HG03558 (cell line): ENCODE measurements around the gene SREK1.

Experiments used
- ATAC-seq: cut with Tn5 transposase; IDR thresholded peaks from one replicate; pipeline ENCODE4 v1.9.1; 2021; ENCODE audit warnings: moderate number of reproducible peaks; ENCODE audit not compliant: unreplicated experiment; ENCODE audit errors: extremely low read depth

Gene SREK1

DNA sequence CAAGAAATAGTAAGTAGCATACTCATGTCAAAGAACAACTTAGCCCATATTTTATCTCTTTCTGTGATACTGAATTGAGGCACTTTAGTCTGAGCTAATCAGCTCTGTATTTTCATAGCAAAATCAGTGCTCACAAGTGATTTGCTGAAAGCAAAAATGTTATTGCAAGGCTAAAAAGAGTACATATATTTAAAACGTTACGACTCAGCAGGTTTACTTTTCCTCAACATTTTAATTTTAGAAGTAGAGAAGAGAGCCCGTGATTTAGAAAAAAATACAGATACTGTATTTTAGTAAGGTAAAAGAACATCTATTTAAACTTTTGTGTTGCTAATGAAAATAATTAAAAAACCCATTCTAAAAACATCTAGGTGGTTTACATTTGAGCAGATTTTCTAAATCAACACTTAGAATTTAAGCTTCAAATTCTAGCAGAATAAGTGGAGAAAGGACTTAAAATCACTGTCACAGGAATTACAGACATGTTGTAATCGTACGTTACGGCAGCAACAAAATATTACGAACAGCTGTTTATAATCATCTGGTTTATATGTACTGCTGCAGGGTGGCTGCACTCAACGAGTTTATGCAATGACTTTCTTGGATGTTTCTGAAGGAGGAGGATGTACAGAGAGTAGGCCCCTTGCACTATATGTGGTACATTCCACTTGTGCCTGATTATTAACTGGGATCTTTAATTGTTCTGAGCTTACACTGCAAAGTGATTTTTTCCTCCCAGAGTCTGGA is 20.1 kb downstream of the SREK1 start:
- no peak for ATAC-seq

DNA sequence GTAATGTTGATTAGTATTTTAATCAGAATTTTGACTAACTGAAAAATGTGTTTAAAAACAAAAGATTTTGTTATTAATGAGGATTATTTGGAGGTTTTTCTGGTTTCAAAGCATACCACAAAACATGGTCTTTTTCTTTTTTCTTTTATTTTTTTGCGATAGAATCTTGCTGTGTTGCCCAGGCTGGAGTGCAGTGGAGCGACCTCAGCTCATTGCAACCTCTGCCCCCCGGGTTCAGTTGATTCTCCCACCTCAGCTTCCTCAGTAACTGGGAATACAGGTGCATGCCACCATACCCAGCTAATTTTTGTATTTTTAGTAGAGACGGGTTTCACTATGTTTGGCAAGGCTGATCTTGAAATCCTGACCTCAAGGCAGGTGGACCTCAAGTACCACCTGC is 24.1 kb downstream of the SREK1 start:
- ATAC-seq: no peak

- no peak for ATAC-seq
Measured at GRCh38 chr5:66169534-66169933, 25.4 kb downstream of the SREK1 start.

- no peak for ATAC-seq
Measured at GRCh38 chr5:66170195-66170919, 26.3 kb downstream of the SREK1 start.

DNA sequence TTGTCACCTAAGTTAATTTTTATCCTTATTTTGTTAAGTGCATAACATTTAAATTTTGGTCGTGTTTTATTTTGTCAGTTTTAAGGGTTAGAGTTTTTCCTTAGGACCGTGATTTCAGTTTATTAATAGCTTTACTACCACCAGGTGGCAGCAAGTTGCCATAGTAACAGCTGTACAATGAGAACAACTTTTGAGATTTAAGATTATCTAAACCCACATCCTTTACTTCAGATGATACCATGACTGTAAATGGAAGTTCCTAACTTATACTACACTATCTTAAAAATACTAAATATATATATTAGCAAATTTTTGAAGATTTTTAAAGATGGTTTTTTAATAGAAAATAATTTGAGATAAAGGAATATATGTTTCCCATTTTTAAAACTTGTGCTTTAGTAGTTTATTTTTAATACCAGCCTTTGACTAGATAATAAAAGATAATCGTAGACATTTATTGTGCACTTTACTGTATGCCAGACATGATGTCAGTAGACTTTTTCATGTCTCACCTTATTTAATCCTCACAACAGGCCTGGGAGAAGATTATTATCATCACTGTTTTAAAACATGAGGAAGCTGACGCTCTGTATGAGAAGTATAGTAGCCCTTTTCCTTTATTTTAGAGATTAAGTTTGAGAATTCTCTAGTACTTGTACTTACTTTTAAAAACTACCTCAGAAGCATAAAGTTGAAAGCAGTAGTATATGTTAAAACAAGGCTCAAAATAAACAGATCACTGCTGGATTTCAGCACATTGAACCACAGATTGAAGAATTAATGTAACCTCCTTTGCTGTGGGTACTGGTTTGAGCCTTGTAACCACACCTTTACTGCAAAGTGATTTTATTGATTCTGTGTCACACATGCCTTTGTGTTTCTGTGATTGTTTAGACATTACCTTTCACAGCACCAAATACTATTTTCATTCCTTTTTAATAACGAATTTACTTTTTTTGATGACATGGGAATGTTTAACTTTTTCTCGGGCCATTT is 27.5 kb downstream of the SREK1 start:
- ATAC-seq: peak; percentile 61

GRCh38 chr5:66174338-66174737 is 30.2 kb downstream of the SREK1 start:
- ATAC-seq: no peak

DNA sequence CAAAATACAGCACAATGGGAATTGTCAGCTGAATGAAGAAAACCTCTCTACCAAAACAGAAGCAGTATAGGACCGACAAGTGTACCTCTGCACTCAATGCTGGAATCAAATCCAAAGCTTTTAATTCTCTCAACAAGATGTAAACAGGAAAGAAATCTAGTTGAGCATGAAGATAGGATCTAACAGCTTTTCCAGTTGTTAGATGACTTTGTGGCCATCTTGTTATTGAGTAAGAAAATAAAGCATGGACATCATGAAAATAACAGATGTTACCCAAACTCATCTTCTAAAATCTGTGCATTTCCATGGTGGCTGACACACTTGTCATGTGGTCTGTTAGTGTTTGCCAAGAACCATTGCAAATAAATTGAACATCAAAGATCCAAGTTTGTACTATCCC is 34.7 kb downstream of the SREK1 start:
- ATAC-seq: no peak

DNA sequence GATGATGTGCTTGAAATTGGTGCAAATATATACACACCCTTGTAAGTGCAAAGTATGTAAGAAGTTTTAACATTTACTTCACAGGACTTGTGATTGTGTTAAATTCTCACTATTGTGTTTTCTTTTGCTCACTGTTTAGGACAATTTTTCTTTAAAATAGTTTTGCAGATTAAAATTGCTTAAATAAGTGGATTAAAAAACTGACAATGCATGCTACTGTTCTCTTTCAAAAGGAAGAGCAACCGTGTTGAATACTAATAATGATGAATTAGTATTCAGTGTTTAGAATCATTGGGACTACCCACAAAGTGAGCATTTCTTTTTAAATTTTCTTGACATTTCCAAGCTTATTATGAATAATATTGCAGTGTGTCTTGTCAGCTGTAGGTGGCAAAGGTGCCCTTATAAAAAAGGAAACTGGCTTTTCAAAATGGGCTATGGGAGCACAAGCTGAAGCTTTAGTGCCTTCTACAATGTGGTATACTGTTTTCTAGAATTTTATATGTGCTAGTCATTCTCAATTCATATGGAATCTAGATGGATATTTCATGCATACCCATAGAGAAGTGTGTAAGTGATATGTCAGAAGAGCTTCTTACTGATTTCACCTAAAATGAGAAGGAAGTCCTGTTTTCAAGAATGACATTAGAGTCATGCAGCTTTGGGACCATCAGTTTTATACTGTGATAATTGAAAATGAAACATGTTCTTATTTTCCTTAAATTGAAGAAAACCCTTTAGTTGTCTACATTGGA is 35.4 kb downstream of the SREK1 start:
- ATAC-seq: no peak

GRCh38 chr5:66180282-66181155 is 36.4 kb downstream of the SREK1 start:
- ATAC-seq: no peak

- ATAC-seq: no peak
Measured at GRCh38 chr5:66186108-66186507, 42.0 kb downstream of the SREK1 start.

DNA sequence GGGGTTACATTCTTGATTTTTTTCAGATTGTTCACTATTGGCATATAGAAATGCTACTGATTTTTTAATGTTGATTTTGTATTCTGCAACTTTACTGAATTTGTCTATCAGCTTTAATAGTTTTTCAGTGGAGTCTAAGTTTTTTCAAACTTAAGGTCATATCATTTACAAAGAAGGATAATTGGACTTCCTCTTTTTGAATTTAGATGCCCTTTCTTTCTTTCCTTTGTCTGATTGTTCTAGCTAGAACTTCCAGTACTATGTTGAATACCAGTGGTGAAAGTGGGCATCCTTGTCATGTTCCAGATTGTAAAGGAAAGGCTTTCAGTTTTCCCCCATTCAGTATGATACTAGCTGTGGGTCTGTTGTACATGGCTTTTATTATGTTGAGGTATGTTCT is 49.3 kb downstream of the SREK1 start:
- ATAC-seq: no peak

GRCh38 chr5:66197764-66198405 is 53.8 kb downstream of the SREK1 start:
- ATAC-seq: no peak

GRCh38 chr5:66198837-66199236 is 54.7 kb downstream of the SREK1 start:
- ATAC-seq: no peak

- no peak for ATAC-seq
Measured at GRCh38 chr5:66203531-66203930, 59.4 kb downstream of the SREK1 start.

GRCh38 chr5:66206465-66206864 is 62.4 kb downstream of the SREK1 start:
- ATAC-seq: no peak

DNA sequence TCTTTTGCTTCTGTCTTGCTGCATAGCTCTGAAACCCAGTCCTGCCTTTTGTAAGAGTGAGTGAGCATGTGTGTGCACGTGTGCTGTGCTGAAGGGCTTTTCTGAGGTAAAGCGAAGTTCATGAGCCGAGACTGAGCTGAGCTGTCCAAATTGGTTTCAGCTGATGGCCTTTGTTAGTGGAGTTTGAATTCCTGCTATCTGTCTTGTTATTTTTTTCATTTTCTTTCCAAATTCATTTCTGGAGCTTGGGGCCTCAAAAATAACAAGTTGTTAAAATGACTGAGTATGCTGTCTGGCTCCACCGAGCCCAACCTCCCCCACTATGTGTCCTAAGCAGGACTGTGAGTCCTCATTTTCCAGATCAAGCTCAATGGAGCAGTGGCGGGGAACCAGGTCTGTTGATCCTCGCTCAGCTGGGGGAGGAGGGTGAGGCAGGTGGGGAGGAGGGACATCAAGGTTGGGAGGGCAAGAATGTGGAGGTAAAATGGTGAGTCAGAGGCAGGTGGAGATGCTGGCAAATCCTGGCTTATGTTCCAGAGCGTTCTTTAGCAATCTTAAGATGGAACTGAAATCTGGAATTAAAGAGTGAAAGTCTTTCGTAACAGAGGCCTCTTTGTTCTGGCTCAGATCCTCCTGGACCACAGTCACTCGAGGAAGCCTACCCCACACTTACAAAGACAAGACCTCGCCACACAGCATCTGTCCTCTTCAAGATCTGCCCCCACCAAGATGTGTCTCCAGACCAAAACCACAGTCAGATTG is 63.9 kb downstream of the SREK1 start:
- ATAC-seq: no peak

DNA sequence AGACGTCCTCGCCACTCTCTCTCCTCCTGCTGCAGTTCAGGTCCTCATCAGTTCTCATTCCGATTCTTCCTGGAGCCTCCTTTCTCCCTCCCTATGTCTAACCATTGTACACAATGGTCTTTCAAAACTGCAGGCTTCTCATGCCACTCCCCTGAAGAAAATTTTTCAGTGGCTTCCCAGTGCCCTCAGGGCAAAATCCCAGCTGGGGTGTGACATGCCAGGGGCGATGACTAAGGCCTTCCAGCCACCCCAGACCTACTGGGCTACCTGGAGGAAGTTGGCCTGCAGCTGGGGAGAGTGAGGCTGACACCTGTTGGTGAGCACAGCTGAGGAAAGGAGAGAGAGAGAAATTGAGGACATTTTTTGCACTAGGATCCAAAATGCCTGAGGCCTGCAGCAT is 65.2 kb downstream of the SREK1 start:
- ATAC-seq: no peak

DNA sequence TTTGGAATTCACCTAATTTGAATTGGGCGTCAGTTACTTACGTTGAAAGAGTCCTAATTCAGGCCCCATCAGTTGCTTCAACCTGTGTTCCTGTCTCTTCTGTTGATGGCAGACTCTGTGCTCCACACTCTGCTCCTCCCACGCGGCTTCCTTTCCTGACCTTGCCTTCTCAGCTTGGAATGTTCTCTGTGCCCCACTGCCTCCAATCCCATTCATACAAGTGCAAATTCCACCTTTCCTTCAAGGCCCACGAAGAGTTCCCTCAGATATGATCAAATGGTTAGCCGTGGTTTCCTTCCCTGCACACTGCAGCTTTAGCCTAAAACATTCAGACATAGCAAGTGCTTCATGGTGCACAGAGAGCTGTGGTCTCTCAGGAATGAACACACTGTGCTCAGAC is 65.7 kb downstream of the SREK1 start:
- ATAC-seq: no peak
